ENCODE data around the gene B4GALT5.

Gene B4GALT5

GRCh38 chr20:49682278-49682677 is 31.4 kb downstream of the B4GALT5 start:
- Histone ChIP-seq H3K27me3 (ENCODE audit: control insufficient read depth, insufficient read depth, low read length) (no peaks in the 10 kb centered on the region), H3K36me3 (ENCODE audit: control insufficient read depth, insufficient read depth, low read length) (no peaks in the 10 kb centered on the region), H3K4me1 (ENCODE audit: control insufficient read depth, insufficient read depth, low read length) (peaks cover 79% of the 10 kb centered on the region), H3K9ac (ENCODE audit: low read length) (no peak overlapping the region), H3K9me3 (ENCODE audit: control insufficient read depth, low read length) (no peaks in the 10 kb centered on the region), H3K4me3 (ENCODE audit: low read length) (no peak overlapping the region)

- Histone ChIP-seq H3K36me3 (ENCODE audit: control insufficient read depth, insufficient read depth, low read length) (no peaks in the 10 kb centered on the region), H3K4me3 (ENCODE audit: low read length) (no peak overlapping the region), H3K27me3 (ENCODE audit: control insufficient read depth, insufficient read depth, low read length) (no peaks in the 10 kb centered on the region), H3K9ac (ENCODE audit: low read length) (no peak overlapping the region), H3K4me1 (ENCODE audit: control insufficient read depth, insufficient read depth, low read length) (peaks cover 79% of the 10 kb centered on the region), H3K9me3 (ENCODE audit: control insufficient read depth, low read length) (no peaks in the 10 kb centered on the region)
Observed at GRCh38 chr20:49681850-49682216, 31.8 kb downstream of the B4GALT5 start.

DNA sequence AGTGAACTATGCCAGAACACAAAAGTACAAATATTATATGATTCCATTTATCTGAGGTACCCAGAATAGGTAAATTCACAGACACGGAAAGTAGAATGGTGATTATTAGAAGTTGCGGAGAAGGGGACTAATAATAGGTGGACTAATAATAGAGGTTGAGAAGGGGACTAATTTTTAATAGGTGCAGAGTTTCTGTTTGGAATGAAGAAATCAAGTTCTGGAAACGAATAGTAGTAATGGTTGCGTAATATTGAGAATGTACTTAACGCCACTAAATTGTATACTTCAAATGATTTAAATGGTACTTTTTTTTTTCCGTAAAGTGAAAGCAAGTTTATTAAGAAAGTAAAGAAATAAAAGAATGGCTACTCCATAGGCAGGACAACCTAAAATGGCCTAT is 33.2 kb downstream of the B4GALT5 start:
- H3K27me3 ChIP-seq (ENCODE audit: control insufficient read depth, insufficient read depth, low read length): no peaks in the 10 kb centered on the region
- H3K4me1 ChIP-seq (ENCODE audit: control insufficient read depth, insufficient read depth, low read length): peaks cover 79% of the 10 kb centered on the region
- no peak overlapping the region for H3K9ac ChIP-seq (ENCODE audit: low read length)
- no peaks in the 10 kb centered on the region for H3K9me3 ChIP-seq (ENCODE audit: control insufficient read depth, low read length)
- no peak overlapping the region for H3K4me3 ChIP-seq (ENCODE audit: low read length)
- no peaks in the 10 kb centered on the region for H3K36me3 ChIP-seq (ENCODE audit: control insufficient read depth, insufficient read depth, low read length)

GRCh38 chr20:49679634-49680033 is 34.0 kb downstream of the B4GALT5 start:
- Histone ChIP-seq H3K36me3 (ENCODE audit: control insufficient read depth, insufficient read depth, low read length) (no peaks in the 10 kb centered on the region), H3K4me3 (ENCODE audit: low read length) (no peak overlapping the region), H3K9ac (ENCODE audit: low read length) (no peak overlapping the region), H3K9me3 (ENCODE audit: control insufficient read depth, low read length) (no peaks in the 10 kb centered on the region), H3K4me1 (ENCODE audit: control insufficient read depth, insufficient read depth, low read length) (peaks cover 80% of the 10 kb centered on the region), H3K27me3 (ENCODE audit: control insufficient read depth, insufficient read depth, low read length) (no peaks in the 10 kb centered on the region)

DNA sequence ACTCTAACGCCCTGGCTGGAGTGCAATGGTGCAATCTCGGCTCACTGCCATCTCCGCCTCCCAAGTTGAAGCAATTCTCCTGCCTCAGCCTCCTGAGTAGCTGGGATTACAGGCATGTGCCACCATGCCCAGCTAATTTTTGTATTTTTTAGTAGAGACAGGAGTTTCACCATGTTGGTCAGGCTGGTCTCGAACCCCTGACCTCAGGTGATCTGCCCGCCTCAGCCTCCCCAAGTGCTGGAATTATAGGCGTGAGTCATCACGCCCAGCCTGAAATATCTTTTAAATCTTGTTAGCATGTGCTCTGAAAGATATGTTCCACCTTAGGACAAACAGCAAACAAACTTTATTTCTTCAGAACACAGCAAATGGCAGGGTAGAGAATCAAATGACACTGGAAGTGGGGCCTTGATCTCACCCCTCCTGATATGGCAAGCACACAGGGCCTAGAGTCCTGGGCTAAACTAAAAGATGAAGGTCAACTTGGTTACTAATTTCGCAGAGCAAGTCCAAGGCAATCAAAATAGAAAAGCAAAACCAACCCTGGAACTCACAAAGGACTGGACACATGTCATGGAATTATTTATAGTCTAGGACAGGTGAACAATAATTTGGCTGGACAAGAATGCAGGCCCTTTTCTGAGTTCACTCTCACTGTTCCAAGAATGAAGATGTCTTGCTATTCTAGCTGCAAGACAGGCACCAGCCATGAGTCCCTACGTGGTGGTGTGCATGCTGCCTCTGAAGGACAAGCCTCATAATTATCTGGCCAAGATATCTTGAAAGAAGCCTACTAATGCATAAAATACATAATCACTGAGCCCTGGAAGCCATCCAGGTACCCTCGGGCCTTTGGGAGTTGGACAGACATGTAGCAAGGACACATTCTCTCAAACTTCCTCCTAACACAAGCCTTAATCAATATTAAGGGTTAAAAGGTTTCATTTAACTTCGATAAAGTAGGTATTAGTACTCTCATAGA is 35.6 kb downstream of the B4GALT5 start:
- Histone ChIP-seq H3K36me3 (ENCODE audit: control insufficient read depth, insufficient read depth, low read length) (no peaks in the 10 kb centered on the region), H3K9ac (ENCODE audit: low read length) (peak overlapping the region; percentile 50), H3K9me3 (ENCODE audit: control insufficient read depth, low read length) (no peaks in the 10 kb centered on the region), H3K27me3 (ENCODE audit: control insufficient read depth, insufficient read depth, low read length) (no peaks in the 10 kb centered on the region), H3K4me3 (ENCODE audit: low read length) (no peak overlapping the region), H3K4me1 (ENCODE audit: control insufficient read depth, insufficient read depth, low read length) (peaks cover 89% of the 10 kb centered on the region)

- no peaks in the 10 kb centered on the region for H3K9me3 ChIP-seq (ENCODE audit: control insufficient read depth, low read length)
- peak overlapping the region; percentile 59 for H3K9ac ChIP-seq (ENCODE audit: low read length)
- H3K4me1 ChIP-seq (ENCODE audit: control insufficient read depth, insufficient read depth, low read length): peaks cover 92% of the 10 kb centered on the region
- no peaks in the 10 kb centered on the region for H3K27me3 ChIP-seq (ENCODE audit: control insufficient read depth, insufficient read depth, low read length)
- no peak overlapping the region for H3K4me3 ChIP-seq (ENCODE audit: low read length)
- no peaks in the 10 kb centered on the region for H3K36me3 ChIP-seq (ENCODE audit: control insufficient read depth, insufficient read depth, low read length)
Observed at GRCh38 chr20:49676581-49677291, 36.9 kb downstream of the B4GALT5 start.

DNA sequence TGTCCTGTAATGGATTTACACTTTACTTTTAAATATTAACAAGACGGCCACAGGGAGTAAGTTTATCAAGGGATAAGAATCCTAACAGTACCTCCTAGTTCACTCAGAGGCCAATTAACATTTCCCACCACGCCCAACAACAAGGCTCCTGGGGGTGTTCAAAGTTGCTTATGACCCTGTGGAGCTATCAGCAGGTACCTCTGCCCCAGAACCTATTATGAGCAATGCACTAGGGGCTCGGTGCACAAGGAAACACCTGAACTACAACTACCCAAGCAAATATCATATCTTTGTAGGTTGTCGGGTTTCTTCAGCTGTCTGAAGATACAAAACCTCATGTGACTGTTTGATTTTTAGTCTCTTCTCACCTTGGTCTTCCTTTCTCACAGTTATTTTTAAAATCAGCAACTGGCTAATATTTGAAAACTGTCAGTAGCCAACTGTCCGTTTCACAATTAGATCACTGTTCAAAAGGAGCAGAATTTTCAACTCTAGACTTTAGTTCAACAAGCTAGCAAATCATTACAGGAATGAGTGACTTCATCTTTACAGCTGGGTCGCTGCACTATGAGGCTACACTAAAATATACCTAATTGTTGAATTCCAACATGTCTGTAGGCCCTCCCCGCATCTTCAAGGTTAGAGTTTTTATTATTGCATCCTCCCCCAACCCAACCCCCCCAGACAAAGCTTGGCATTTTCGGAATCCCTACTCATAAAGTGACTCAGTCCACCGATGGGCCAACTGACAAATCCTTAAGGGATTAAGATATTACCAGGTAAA is 38.1 kb downstream of the B4GALT5 start:
- Histone ChIP-seq H3K9me3 (ENCODE audit: control insufficient read depth, low read length) (no peaks in the 10 kb centered on the region), H3K9ac (ENCODE audit: low read length) (peak overlapping the region; percentile 53), H3K4me3 (ENCODE audit: low read length) (no peak overlapping the region), H3K36me3 (ENCODE audit: control insufficient read depth, insufficient read depth, low read length) (no peaks in the 10 kb centered on the region), H3K27me3 (ENCODE audit: control insufficient read depth, insufficient read depth, low read length) (no peaks in the 10 kb centered on the region), H3K4me1 (ENCODE audit: control insufficient read depth, insufficient read depth, low read length) (peaks cover 97% of the 10 kb centered on the region)

DNA sequence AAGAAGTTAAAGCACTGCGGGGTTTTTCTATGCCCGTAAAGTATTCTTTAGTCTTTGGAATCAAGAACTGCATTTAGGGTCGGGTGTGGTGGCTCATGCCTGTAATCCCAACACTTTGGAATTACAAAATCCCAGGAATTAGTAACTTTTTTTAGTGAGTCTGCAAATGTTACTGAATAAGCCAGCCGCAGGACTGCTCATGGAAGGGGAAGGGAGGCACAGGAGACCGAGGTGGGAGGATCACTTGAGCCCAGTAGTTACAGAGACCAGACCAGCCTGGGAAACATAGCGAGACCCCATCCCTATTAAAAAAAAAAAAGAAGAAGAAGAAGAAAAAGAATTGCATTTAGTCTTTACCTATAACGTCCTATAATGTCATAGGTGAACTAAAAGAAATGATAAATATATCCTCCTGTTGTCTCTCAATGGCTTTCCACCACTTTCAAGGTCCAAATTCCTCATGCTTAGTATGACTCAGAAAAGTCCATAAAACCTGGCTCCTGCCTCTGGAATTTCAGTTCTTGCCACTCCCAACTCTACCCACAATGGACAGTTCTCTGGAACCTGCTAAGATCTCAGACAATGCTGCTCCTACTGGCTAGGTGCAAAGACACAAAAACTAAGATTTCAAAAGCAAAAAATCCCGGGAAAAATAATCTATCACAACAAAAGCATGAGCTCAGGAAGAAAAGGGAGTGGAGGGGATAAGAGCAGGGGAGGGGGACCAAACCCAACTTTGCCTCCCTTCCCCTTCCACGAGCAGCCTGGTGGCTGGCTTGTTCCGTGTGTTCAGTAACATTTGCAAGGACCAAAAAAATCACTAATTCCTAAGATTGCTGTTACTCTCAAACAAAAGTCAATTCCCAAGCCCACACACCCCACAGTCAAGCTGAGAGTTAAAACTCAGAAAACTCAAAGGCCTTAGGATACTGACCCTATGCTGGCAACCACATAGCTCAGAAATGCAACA is 39.0 kb downstream of the B4GALT5 start:
- no peaks in the 10 kb centered on the region for H3K27me3 ChIP-seq (ENCODE audit: control insufficient read depth, insufficient read depth, low read length)
- H3K4me3 ChIP-seq (ENCODE audit: low read length): no peak overlapping the region
- no peaks in the 10 kb centered on the region for H3K9me3 ChIP-seq (ENCODE audit: control insufficient read depth, low read length)
- H3K36me3 ChIP-seq (ENCODE audit: control insufficient read depth, insufficient read depth, low read length): no peaks in the 10 kb centered on the region
- peak overlapping the region; percentile 53 for H3K9ac ChIP-seq (ENCODE audit: low read length)
- H3K4me1 ChIP-seq (ENCODE audit: control insufficient read depth, insufficient read depth, low read length): peaks cover 96% of the 10 kb centered on the region

- Histone ChIP-seq H3K9me3 (ENCODE audit: control insufficient read depth, low read length) (no peaks in the 10 kb centered on the region), H3K27me3 (ENCODE audit: control insufficient read depth, insufficient read depth, low read length) (no peaks in the 10 kb centered on the region), H3K4me3 (ENCODE audit: low read length) (no peak overlapping the region), H3K9ac (ENCODE audit: low read length) (no peak overlapping the region), H3K4me1 (ENCODE audit: control insufficient read depth, insufficient read depth, low read length) (peaks cover 88% of the 10 kb centered on the region), H3K36me3 (ENCODE audit: control insufficient read depth, insufficient read depth, low read length) (no peaks in the 10 kb centered on the region)
Observed at GRCh38 chr20:49672096-49672664, 41.5 kb downstream of the B4GALT5 start.

- H3K36me3 ChIP-seq (ENCODE audit: control insufficient read depth, insufficient read depth, low read length): no peaks in the 10 kb centered on the region
- H3K9me3 ChIP-seq (ENCODE audit: control insufficient read depth, low read length): no peaks in the 10 kb centered on the region
- peaks cover 80% of the 10 kb centered on the region for H3K4me1 ChIP-seq (ENCODE audit: control insufficient read depth, insufficient read depth, low read length)
- no peak overlapping the region for H3K9ac ChIP-seq (ENCODE audit: low read length)
- no peak overlapping the region for H3K4me3 ChIP-seq (ENCODE audit: low read length)
- H3K27me3 ChIP-seq (ENCODE audit: control insufficient read depth, insufficient read depth, low read length): no peaks in the 10 kb centered on the region
Observed at GRCh38 chr20:49671433-49671832, 42.2 kb downstream of the B4GALT5 start.
